Activated CD8-positive, alpha-beta T cell treated with anti-CD3 and anti-CD28 coated beads for 36 hours (primary cell): Measurements from ENCODE around the gene C1orf105. TPM values are rescaled to one million over a fixed set of nuclear protein-coding genes. Genes with fewer than 3 reads are reported as not detected.

Source experiments
- ATAC-seq: fragments of 200-7000 bp; cut with Tn5 transposase; one replicate; pipeline ENCODE4 v1.10.0; 2021; ENCODE audit warnings: mild to moderate bottlenecking, moderate library complexity
- CTCF ChIA-PET: fragments of 350-600 bp; sonication (Branson Sonifier 250); formaldehyde crosslinking; loops from one replicate; lab custom pipeline; 2021; ENCODE audit warnings: antibody characterized with exemption; lab: Charles Lee
- POLR2A ChIA-PET: fragments of 350-600 bp; sonication (Branson Sonifier 250); formaldehyde crosslinking; loops from one replicate; lab custom pipeline; 2021; ENCODE audit warnings: antibody characterized with exemption; lab: Charles Lee
- DNase-seq: peaks from one replicate; pipeline ENCODE4 v3.0.0-alpha.2; 2020
- H3K27ac Mint-ChIP-seq: one replicate; pipeline ENCODE4 v1.8.0; 2021; ENCODE audit warnings: mild to moderate bottlenecking, mixed read lengths
- H3K27me3 Mint-ChIP-seq: one replicate; pipeline ENCODE4 v1.8.0; 2021; ENCODE audit warnings: mixed read lengths
- H3K36me3 Mint-ChIP-seq: one replicate; pipeline ENCODE4 v1.8.0; 2021; ENCODE audit warnings: low read depth, mixed read lengths
- H3K4me1 Mint-ChIP-seq: one replicate; pipeline ENCODE4 v1.8.0; 2021; ENCODE audit warnings: low read depth, mixed read lengths
- H3K4me3 Mint-ChIP-seq: one replicate; pipeline ENCODE4 v1.8.0; 2021; ENCODE audit warnings: mild to moderate bottlenecking, moderate library complexity, mixed read lengths
- H3K9me3 Mint-ChIP-seq: one replicate; pipeline ENCODE4 v1.8.0; 2021; ENCODE audit warnings: mixed read lengths
- intact Hi-C: fragments of 100-400 bp; cut with micrococcal nuclease; formaldehyde crosslinking; loops from one replicate; pipeline ENCODE4 v1.10.0; 2022
- total RNA-seq, 2 experiments: library from RNA; stranded (reverse); gene quantifications; one replicate each; pipeline ENCODE4 v1.2.3, GENCODE V29; 2021
- TF ChIP-seq, protein P1 (sequence below): fragments of 200-600 bp; IDR thresholded peaks from one replicate; pipeline ENCODE4 v1.8.0; 2022; ENCODE audit warnings: antibody characterized with exemption, mild to moderate bottlenecking

The C1orf105 gene
- total RNA-seq, 2 experiments from 2014 or later, result not detected

DNA sequence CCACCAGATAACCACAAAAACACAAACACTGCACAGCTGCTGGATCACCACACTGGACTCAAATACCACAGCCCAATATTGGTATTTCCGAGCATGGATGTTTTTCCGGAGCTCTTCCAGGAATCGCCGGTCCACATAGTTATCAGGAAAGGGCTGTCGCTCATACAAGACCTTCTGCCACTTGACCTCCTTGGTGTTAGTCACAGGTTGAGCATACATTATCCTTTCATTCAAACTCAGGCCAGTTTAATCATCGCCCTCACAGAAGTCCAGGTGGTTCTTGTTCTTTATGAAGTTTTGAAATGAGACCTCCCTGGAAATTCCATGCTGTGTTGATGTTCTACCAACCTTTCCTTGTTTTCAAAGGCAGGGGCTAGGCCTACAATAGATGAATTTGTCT lies 21.9 kb downstream of the C1orf105 start:
- peaks cover 3% of the 10 kb centered on the region for H3K9me3 Mint-ChIP-seq
- peaks cover 35% of the 10 kb centered on the region for H3K4me1 Mint-ChIP-seq
- no peak overlapping the region for H3K27ac Mint-ChIP-seq
- ChIA-PET CTCF (interaction anchor here (1.1 to 8.2 kb wide), 4 partner anchors 10 to 439 kb away, joined by 3 to 90 read pairs (median 12); no protein-coding TSS in a partner anchor), POLR2A (interaction anchor here (1.0 to 1.8 kb wide), 3 partner anchors 8 to 277 kb away, joined by 3 to 4 read pairs (median 3); no protein-coding TSS in a partner anchor)
- peaks cover 33% of the 10 kb centered on the region for H3K36me3 Mint-ChIP-seq
- ATAC-seq (no peak), DNase-seq (no peak)
- no peaks in the 10 kb centered on the region for H3K27me3 Mint-ChIP-seq
- peak overlapping the region; percentile 87 for H3K4me3 Mint-ChIP-seq
- TF ChIP-seq, protein P1, sequence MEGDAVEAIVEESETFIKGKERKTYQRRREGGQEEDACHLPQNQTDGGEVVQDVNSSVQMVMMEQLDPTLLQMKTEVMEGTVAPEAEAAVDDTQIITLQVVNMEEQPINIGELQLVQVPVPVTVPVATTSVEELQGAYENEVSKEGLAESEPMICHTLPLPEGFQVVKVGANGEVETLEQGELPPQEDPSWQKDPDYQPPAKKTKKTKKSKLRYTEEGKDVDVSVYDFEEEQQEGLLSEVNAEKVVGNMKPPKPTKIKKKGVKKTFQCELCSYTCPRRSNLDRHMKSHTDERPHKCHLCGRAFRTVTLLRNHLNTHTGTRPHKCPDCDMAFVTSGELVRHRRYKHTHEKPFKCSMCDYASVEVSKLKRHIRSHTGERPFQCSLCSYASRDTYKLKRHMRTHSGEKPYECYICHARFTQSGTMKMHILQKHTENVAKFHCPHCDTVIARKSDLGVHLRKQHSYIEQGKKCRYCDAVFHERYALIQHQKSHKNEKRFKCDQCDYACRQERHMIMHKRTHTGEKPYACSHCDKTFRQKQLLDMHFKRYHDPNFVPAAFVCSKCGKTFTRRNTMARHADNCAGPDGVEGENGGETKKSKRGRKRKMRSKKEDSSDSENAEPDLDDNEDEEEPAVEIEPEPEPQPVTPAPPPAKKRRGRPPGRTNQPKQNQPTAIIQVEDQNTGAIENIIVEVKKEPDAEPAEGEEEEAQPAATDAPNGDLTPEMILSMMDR, result no peak
- intact Hi-C loops, result loop anchor here (5.0 kb wide), 1 partner anchor 440 kb away; no protein-coding TSS in a partner anchor

GRCh38 chr1:172442843-172443565 lies 22.5 kb downstream of the C1orf105 start:
- H3K4me3 Mint-ChIP-seq, result peak overlapping the region; percentile 87
- H3K9me3 Mint-ChIP-seq, result peaks cover 3% of the 10 kb centered on the region
- no peak for ATAC-seq
- H3K36me3 Mint-ChIP-seq, result peaks cover 31% of the 10 kb centered on the region
- no peaks in the 10 kb centered on the region for H3K27me3 Mint-ChIP-seq
- ChIA-PET POLR2A (interaction anchor here (1.0 kb wide), 1 partner anchor 8 kb away, joined by 3 read pairs; no protein-coding TSS in a partner anchor), CTCF (interaction anchor here (0.7 to 8.2 kb wide), 19 partner anchors 8 to 458 kb away, joined by 3 to 90 read pairs (median 3); no protein-coding TSS in a partner anchor)
- peak overlapping the region; percentile 92 for H3K27ac Mint-ChIP-seq
- TF ChIP-seq, protein P1, result no peak
- DNase-seq, result no peak
- intact Hi-C loops, result loop anchor here (5.0 kb wide), 1 partner anchor 441 kb away; no protein-coding TSS in a partner anchor
- peaks cover 35% of the 10 kb centered on the region for H3K4me1 Mint-ChIP-seq

GRCh38 chr1:172443666-172444453 lies 23.4 kb downstream of the C1orf105 start, which contains the start of gene PIGC:
TSS of gene PIGC (minus strand) at chr1:172444069. CDS start at chr1:172442622, 1,447 bp downstream.
- POLR2A ChIA-PET, result no interaction called here
- ATAC-seq (peak; percentile 99), DNase-seq (peak; percentile 94)
- intact Hi-C loops, result loop anchor here (5.0 kb wide), 1 partner anchor 442 kb away; no protein-coding TSS in a partner anchor
- Mint-ChIP-seq H3K27ac (peak within 1 kb of the TSS; percentile 92), H3K27me3 (no peaks in the 10 kb centered on the region), H3K4me1 (peaks cover 35% of the 10 kb centered on the region), H3K4me3 (peak within 1 kb of the TSS; percentile 87), H3K36me3 (peaks cover 26% of the 10 kb centered on the region), H3K9me3 (no peaks in the 10 kb centered on the region)
- CTCF ChIA-PET, result interaction anchor here (0.6 to 8.2 kb wide), 32 partner anchors 9 to 643 kb away, joined by 3 to 90 read pairs (median 3); partner anchors contain the start of genes C1orf105 and SUCO
- TF ChIP-seq, protein P1, result peak; percentile 85

GRCh38 chr1:172446547-172446946 lies 26.1 kb downstream of the C1orf105 start:
- CTCF ChIA-PET, result interaction anchor here (1.0 to 1.6 kb wide), 2 partner anchors 13 to 444 kb away, joined by 4 to 6 read pairs; no protein-coding TSS in a partner anchor
- intact Hi-C loops, result no loop called here
- ATAC-seq, result no peak
- Mint-ChIP-seq H3K4me3 (no peak overlapping the region), H3K4me1 (peaks cover 41% of the 10 kb centered on the region), H3K27me3 (no peaks in the 10 kb centered on the region), H3K9me3 (no peaks in the 10 kb centered on the region), H3K27ac (no peak overlapping the region), H3K36me3 (peaks cover 11% of the 10 kb centered on the region)
- POLR2A ChIA-PET, result interaction anchor here (0.6 kb wide), 1 partner anchor 162 kb away, joined by 3 read pairs; no protein-coding TSS in a partner anchor
- DNase-seq, result no peak
- TF ChIP-seq, protein P1, result no peak
